ENCODE results near the gene ANXA6.

ANXA6 gene

GRCh38 chr5:151144275-151144674 is 13.3 kb downstream of the ANXA6 start:
- no peak for DNase-seq (ENCODE audit: low read depth in 1 of 2, low spot score in 1 of 2)
- Histone ChIP-seq H3K4me3 (replicated peaks; ENCODE audit: insufficient read depth, low read length) (no peak overlapping the region), H3K27ac (replicated peaks) (no peak overlapping the region), H3K27me3 (ENCODE audit: insufficient read depth, poor library complexity, severe bottlenecking) (no peaks in the 10 kb centered on the region)
- TF ChIP-seq POLR2AphosphoS5 (IDR thresholded peaks at IDR 0.05; ENCODE audit: low read depth) (no peak), CTCF (IDR thresholded peaks at IDR 0.05; ENCODE audit: insufficient read depth, low read length) (no peak), SPI1 (IDR thresholded peaks at IDR 0.05; ENCODE audit: borderline replicate concordance, low read depth) (no peak), GABPA (IDR thresholded peaks at IDR 0.05; ENCODE audit: low read depth) (no peak), REST (IDR thresholded peaks at IDR 0.05; ENCODE audit: insufficient replicate concordance, low read depth) (no peak)

- H3K27ac ChIP-seq (replicated peaks) = no peak overlapping the region
- TF ChIP-seq SPI1 (IDR thresholded peaks at IDR 0.05; ENCODE audit: borderline replicate concordance, low read depth) = no peak
- TF ChIP-seq REST (IDR thresholded peaks at IDR 0.05; ENCODE audit: insufficient replicate concordance, low read depth) = no peak
- TF ChIP-seq CTCF (IDR thresholded peaks at IDR 0.05; ENCODE audit: insufficient read depth, low read length) = no peak
- TF ChIP-seq GABPA (IDR thresholded peaks at IDR 0.05; ENCODE audit: low read depth) = no peak
- no peak for TF ChIP-seq POLR2AphosphoS5 (IDR thresholded peaks at IDR 0.05; ENCODE audit: low read depth)
- H3K4me3 ChIP-seq (replicated peaks; ENCODE audit: insufficient read depth, low read length) = no peak overlapping the region
- DNase-seq (ENCODE audit: low read depth in 1 of 2, low spot score in 1 of 2) = no peak
- H3K27me3 ChIP-seq (ENCODE audit: insufficient read depth, poor library complexity, severe bottlenecking) = no peaks in the 10 kb centered on the region
Measured at GRCh38 chr5:151143645-151144044, 13.9 kb downstream of the ANXA6 start.

GRCh38 chr5:151142933-151143332 is 14.6 kb downstream of the ANXA6 start:
- Histone ChIP-seq H3K27me3 (ENCODE audit: insufficient read depth, poor library complexity, severe bottlenecking) (no peaks in the 10 kb centered on the region), H3K27ac (replicated peaks) (no peak overlapping the region), H3K4me3 (replicated peaks; ENCODE audit: insufficient read depth, low read length) (no peak overlapping the region)
- DNase-seq (ENCODE audit: low read depth in 1 of 2, low spot score in 1 of 2) = no peak
- TF ChIP-seq POLR2AphosphoS5 (IDR thresholded peaks at IDR 0.05; ENCODE audit: low read depth) (no peak), REST (IDR thresholded peaks at IDR 0.05; ENCODE audit: insufficient replicate concordance, low read depth) (no peak), CTCF (IDR thresholded peaks at IDR 0.05; ENCODE audit: insufficient read depth, low read length) (no peak)
